Activated CD4-positive, alpha-beta T cell treated with anti-CD3 and anti-CD28 coated beads for 4 hours (primary cell): ENCODE measurements around the gene PNKP.
A peak's percentile ranks its signal among the peaks of the same experiment; 100 is the strongest.

Experiments
- DNase-seq, 2 donors: peaks; one replicate each; pipeline ENCODE4 v3.0.0-alpha.2; 2020

Gene PNKP

GRCh38 chr19:49814010-49814409 is 53.4 kb downstream of the PNKP start:
- DNase-seq: no peak

GRCh38 chr19:49812997-49813861 is 54.1 kb downstream of the PNKP start, which contains the start of gene FUZ:
TSS of gene FUZ (minus strand) at chr19:49813292. CDS start at chr19:49813106, 186 bp downstream.
- peak; percentile 87 to 88 for DNase-seq

- DNase-seq: no peak
Observed at GRCh38 chr19:49812452-49812996, 54.9 kb downstream of the PNKP start.

DNA sequence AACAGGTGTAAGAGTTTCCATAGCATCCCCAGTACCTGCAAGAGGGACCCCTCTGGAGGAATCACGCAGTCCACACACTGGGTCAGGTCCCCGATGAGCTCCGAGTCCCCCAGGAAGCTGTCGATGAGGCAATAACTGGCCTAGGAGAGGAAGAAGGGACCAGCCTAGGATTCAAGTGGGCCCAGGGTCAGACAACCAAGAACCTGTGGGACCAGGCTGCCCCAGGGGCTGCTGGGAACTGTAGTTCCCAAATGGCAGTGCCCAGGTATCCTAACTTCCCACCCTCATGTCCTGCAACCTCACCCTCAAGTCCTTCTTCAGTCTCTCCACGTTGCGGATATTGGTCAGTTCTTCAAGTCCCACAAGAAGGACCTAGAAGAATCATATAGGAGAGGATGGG is 56.0 kb downstream of the PNKP start:
- DNase-seq: no peak
